NCI-H345 treated with DMSO at 0.1 percent for 48 hours (cell line): ENCODE data around the gene FUT9.

Source experiments
- DNase-seq: peaks from one replicate; lab custom pipeline; 2025; ENCODE audit not compliant: unreplicated experiment; lab: John Stamatoyannopoulos, UW

FUT9 gene

DNA sequence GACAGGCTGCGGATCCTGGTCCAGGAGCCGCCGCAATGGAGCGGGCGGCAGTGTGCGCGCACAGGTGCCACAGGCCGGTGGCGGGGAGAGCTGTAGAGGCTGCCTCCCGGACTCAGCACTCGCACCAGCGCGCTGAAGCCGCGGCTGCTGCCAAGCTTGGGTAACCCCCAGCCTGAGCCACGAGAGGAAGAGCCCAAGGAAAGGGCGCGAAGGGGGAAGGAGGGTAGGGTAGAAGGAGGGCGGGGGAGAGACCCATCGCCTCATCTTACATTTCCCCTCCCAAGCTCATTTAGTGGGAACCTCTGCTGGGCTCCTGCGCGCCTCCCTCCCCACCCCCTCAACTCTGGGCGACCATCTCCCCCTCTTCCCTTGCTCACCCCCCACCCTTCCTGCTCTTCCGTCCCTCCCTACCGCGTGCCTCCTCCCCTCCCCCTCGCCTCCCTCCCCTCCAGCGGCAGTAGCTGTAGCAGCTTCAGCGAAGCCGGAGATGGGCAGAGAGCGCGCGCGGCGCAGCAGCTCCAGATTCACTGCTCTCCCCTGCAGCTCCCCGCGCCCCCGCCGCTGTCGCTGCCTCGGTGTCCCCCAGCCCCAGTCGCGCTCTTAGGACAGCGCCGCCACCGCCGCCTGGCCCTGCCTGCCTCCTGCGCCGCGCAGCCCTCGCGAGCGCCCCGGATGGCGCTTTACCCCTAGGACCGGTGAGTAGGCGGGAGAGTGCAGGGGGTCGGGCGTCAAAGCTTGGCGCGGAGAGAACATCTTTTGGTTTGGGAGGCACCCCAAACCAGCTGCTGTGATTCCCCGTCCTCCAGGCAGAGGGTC is at the start of gene FUT9:
Gene FUT9 (plus strand): TSS at position 457 of the 816 bp plus-strand sequence. CDS start 187,182 bp downstream, outside the sequence.
- DNase-seq, result peak; percentile 86

DNA sequence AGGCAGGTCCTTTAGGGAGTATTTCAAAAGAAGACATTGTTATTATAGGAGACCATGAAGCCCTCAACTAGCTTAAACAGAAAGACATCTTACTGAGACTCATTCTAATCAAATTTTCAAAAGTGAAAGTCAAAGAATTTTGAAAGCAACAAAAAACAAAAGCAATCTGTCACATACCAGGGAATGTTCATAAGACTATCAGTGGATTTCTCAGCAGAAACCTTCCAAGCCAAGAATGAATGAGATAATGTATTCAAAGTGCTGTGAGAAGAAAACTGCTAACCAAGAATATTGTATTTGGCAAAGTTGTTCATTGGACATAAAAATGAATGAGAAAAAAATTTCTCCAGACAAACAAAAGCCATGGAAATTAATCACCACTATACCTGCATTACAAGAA is 48.2 kb upstream of the FUT9 start:
- no peak for DNase-seq

DNA sequence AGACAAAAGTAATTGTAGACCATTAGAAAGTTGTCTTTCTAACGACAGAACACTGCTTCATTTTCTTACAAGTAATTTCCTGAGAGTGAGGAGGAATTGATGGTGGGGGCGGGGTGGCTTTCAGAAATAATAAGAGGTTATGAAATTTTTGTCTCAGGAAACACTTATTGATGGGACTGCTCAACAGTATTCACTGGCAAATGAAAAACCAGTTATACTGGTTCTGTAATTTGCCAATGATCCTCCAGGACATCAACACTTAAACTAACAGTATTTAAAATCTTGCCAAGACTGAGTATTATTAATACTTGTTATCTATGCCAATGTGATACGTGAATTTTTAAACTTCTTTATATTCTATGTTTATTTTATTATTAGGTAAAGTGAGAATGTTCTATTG is 41.8 kb upstream of the FUT9 start:
- no peak for DNase-seq

DNA sequence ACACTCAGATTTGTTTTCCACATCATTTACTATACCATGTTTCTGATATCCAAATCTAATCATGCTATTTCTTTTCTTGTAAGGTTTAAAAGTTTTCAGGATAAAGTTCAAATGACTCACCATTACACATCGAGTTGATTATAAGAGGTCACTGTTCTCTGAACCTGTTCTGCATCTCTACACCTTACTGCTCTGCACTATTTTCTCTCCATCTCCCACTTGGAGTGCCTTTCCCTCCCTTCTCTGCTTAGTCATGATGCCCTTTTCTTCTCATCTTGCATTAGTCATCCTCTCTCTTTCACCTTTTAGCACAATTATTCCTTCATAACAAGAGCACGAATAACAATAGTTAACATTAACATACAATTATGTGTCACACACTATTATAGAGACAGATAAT is 37.5 kb upstream of the FUT9 start:
- no peak for DNase-seq

- DNase-seq, result no peak
Measured at GRCh38 chr6:95991906-95992305, 23.9 kb upstream of the FUT9 start.

GRCh38 chr6:95994151-95994550 is 21.6 kb upstream of the FUT9 start:
- no peak for DNase-seq

GRCh38 chr6:95998133-95998532 is 17.6 kb upstream of the FUT9 start:
- DNase-seq, result no peak

DNA sequence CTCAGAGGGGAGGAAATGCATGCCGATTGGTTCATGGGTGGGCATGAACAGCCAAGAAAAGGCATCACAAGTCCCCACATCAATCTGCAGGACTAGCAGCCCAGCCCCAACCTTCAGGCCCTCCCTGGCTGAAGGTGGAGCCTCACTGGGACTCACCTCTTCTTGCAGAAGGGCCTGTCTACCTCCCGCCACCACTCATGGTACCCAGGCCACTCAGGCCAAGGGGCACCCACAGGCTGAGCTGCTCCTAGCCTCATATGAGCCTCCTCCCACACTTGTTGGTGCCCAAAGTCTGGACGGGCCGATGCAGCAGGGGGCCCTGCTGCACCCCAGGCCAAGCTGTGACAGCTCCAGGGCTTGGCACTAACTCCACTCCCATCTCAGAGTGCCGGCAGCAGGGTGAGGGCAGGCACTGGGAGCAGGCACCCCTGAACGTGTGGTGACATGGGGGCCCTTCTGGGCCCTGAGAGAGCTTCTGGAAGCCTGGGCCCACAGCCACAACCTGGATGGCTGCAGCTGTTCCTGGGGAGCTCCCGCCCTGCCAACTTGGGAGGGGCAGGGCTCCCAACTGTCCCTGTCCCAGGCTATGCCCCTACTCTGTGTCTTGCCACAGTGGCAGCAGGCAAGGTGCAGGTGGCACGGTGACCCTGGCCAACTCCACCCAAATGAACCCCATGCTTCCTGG is 13.7 kb upstream of the FUT9 start:
- no peak for DNase-seq

GRCh38 chr6:96002576-96002910 is 13.2 kb upstream of the FUT9 start:
- DNase-seq, result no peak

DNA sequence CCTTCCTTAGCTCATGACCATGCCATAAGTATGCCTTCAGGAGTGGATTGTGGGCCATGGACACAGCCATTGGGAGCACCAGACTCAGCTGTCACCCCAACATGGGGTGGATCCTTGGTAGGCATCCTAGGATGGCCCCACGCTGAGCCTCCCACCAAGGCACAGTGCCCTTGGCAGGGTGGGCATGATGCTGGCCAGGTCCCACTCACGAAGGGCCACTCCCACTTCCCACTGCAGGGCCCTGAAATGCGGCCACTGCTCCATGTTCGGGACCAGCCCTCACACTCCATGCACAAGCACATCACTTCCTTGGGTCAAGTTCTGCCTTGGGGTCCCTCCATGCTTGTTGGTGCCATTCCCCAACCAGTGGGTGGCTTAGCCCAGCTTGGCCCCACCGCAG is 12.9 kb upstream of the FUT9 start:
- no peak for DNase-seq

DNA sequence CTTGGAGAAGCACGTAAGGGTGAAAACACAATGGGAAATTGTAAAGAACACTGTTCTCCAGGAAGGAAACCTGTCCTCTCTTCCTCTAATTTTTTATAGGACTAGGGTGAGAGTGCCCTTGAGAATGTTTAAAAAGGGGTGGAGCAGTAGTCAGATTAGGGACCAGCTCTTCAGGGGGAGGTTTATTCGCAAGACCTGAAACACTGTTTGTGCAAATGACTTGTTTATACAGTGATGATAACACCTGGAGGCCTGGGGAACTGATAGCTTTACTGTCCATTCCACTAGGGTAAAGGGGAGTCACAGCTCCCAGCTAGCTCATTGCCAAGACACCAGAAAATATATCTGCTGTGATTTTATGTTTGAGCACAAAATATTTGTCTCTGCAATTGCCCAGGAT is 8.1 kb upstream of the FUT9 start:
- no peak for DNase-seq

GRCh38 chr6:96013531-96013930 is 2.2 kb upstream of the FUT9 start:
- DNase-seq, result no peak

DNA sequence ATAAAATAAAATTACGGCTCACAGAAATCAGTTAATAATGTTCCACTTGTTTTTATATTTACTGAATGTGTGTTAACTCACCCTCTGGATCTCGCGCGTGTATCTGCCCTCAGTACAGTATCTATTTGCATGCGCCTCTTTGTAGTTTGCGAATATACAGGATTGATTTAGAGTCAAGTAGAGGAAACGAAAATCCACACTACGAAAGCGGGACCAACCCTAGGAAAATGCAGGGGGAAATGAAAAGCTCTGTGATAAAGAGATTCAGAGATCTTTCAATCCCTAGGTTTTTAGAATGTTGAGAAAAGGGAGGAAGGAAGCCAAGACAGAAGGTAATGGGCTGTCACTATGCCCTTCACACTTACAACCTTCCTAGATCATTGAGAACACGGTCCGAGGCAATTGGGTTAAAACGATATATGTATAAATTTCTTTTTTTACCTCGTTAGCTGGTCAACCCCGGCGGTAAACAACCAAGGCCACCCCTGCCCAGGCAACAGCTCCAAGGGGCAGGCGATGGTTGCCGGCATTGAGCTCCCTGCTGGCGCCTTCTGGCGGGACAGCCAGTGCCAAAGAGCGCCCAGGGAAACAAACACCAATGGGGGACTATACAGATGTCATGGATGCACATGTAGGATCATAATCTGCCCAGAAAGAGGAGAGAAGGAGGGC is 792 bp upstream of the FUT9 start:
- no peak for DNase-seq

- peak; percentile 75 for DNase-seq
Measured at GRCh38 chr6:96016334-96017069, 728 bp downstream of the FUT9 start.

DNA sequence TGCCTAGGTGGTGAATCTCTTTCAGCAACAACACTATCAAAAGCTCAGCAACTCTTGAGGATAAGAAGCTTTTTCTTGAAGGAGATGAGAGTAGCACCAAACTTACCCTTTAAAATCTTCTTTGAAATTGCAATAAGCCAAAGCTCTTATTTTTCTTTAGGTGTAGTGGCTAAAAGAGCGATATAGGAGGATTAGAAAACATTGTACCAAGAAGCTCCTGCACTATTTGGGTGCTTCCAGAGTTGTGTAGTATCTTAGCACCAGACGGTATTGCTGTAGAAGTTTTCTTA is 1.2 kb downstream of the FUT9 start:
- no peak for DNase-seq

DNA sequence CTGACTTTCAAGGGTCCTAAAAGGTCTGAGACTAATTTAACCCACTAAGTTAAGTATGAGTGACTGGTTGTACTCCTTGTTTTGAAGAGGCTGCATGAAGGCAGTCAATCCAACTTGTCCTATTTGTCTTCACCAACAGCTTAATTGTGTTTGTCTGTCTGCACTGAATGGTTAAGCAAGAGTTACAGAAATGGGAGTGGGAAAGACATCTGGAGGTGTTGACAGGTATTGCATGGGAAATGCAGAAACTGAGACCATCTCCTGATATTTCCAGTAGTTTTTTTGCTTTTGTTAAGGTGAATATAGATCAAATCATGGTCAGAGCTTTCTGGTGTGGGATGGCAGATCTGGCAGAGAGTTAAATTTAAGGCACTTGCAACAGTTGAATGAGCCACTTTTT is 6.5 kb downstream of the FUT9 start:
- no peak for DNase-seq

DNA sequence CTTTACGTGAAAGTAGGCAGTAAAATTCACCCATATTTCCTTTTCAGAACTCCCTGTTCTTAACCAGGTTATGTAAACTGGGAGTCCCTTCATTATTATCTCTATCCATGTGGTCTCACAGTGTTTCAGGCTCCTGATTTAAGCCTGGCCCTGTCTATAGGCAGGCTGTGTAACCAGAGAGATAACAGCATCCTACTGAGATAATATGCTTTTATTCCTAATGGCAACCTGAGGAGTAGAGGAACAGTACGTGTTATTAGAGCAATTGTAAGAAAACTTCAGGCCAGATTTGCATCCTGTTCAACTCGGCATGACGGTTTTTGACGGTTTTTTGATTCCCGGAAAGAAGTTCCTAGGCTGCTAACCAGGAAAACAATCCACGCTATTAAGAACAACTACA is 16.9 kb downstream of the FUT9 start:
- no peak for DNase-seq

GRCh38 chr6:96051555-96051954 is 35.8 kb downstream of the FUT9 start:
- DNase-seq, result no peak

GRCh38 chr6:96058082-96058481 is 42.3 kb downstream of the FUT9 start:
- DNase-seq, result no peak

- no peak for DNase-seq
Measured at GRCh38 chr6:96059586-96059985, 43.8 kb downstream of the FUT9 start.

- DNase-seq, result no peak
Measured at GRCh38 chr6:96060249-96060648, 44.5 kb downstream of the FUT9 start.

GRCh38 chr6:96065213-96065612 is 49.4 kb downstream of the FUT9 start:
- DNase-seq, result no peak
